HFFc6 (cell line): Measurements from ENCODE around the gene WHRN. TPM values are rescaled to one million over a fixed set of nuclear protein-coding genes. Genes with fewer than 3 reads are reported as not detected.

Experiments
- DNase-seq: peaks from one replicate; pipeline ENCODE4 v3.0.0-alpha.2; 2018
- H3K27ac Mint-ChIP-seq: 2 replicates; pipeline ENCODE4 v1.8.0; 2020; ENCODE audit warnings: mild to moderate bottlenecking, mixed read lengths
- H3K27me3 Mint-ChIP-seq: 2 replicates; pipeline ENCODE4 v1.8.0; 2021; ENCODE audit warnings: mild to moderate bottlenecking, moderate library complexity, mixed read lengths; ENCODE audit not compliant: insufficient read depth
- H3K36me3 Mint-ChIP-seq: 2 replicates; pipeline ENCODE4 v1.8.0; 2021; ENCODE audit warnings: low read depth, mixed read lengths
- H3K4me1 Mint-ChIP-seq: 2 replicates; pipeline ENCODE4 v1.8.0; 2020; ENCODE audit warnings: low read depth, mixed read lengths
- H3K4me3 Mint-ChIP-seq: 2 replicates; pipeline ENCODE4 v1.8.0; 2020; ENCODE audit warnings: mild to moderate bottlenecking, moderate library complexity, mixed read lengths
- H3K9me3 Mint-ChIP-seq: 2 replicates; pipeline ENCODE4 v1.8.0; 2020; ENCODE audit warnings: mild to moderate bottlenecking, mixed read lengths
- CTCF ChIP-seq: fragments of 200-600 bp; sonication (generic); IDR thresholded peaks from 2 replicates; pipeline ENCODE4 v1.5.0; 2021; ENCODE audit warnings: antibody characterized with exemption, mild to moderate bottlenecking
- total RNA-seq, 6 experiments: library from RNA; stranded (reverse); fragmentation: NEBNext Ultra II Directional; extraction: Animal tissue kit (Norgen Biotek cat#: 25700); gene quantifications; 2 replicates in 1 of 6; 3 replicates in 5 of 6; pipeline ENCODE4 v1.2.3, GENCODE V29; 2021

The WHRN gene
- total RNA-seq, 6 experiments from 2014 or later, result 3.0 to 4.8 (median 3.6) TPM

GRCh38 chr9:114515528-114515927 is 10.3 kb upstream of the WHRN start:
- Mint-ChIP-seq H3K4me1 (peaks cover 30% of the 10 kb centered on the region), H3K4me3 (no peak overlapping the region), H3K36me3 (peaks cover 4% of the 10 kb centered on the region; the same call in 1 of the 2 replicates), H3K27ac (no peak overlapping the region), H3K27me3 (peaks cover 18% of the 10 kb centered on the region), H3K9me3 (peaks cover 6% of the 10 kb centered on the region; the same call in 1 of the 2 replicates)
- no peak for DNase-seq
- no peak for TF ChIP-seq CTCF

- Mint-ChIP-seq H3K4me1 (peaks cover 29% of the 10 kb centered on the region), H3K9me3 (peaks cover 6% of the 10 kb centered on the region; the same call in 1 of the 2 replicates), H3K27me3 (peaks cover 26% of the 10 kb centered on the region), H3K27ac (no peak overlapping the region), H3K36me3 (peaks cover 4% of the 10 kb centered on the region; the same call in 1 of the 2 replicates), H3K4me3 (no peak overlapping the region)
- no peak for DNase-seq
- no peak for TF ChIP-seq CTCF
These were observed 8.6 kb upstream of the WHRN start for GRCh38 chr9:114513959-114514267.

GRCh38 chr9:114513055-114513958 is 8.0 kb upstream of the WHRN start:
- Mint-ChIP-seq H3K9me3 (peaks cover 6% of the 10 kb centered on the region; the same call in 1 of the 2 replicates), H3K4me1 (peaks cover 23% of the 10 kb centered on the region), H3K27me3 (peaks cover 32% of the 10 kb centered on the region), H3K4me3 (no peak overlapping the region), H3K36me3 (peaks cover 4% of the 10 kb centered on the region; the same call in 1 of the 2 replicates), H3K27ac (no peak overlapping the region)
- DNase-seq, result no peak
- no peak for TF ChIP-seq CTCF

GRCh38 chr9:114511978-114512874 is 7.0 kb upstream of the WHRN start:
- Mint-ChIP-seq H3K27me3 (peaks cover 38% of the 10 kb centered on the region), H3K4me3 (no peak overlapping the region), H3K4me1 (peaks cover 17% of the 10 kb centered on the region), H3K36me3 (peaks cover 4% of the 10 kb centered on the region; the same call in 1 of the 2 replicates), H3K9me3 (peaks cover 6% of the 10 kb centered on the region; the same call in 1 of the 2 replicates), H3K27ac (no peak overlapping the region)
- TF ChIP-seq CTCF, result no peak
- no peak for DNase-seq

GRCh38 chr9:114507726-114508125 is 2.5 kb upstream of the WHRN start:
- H3K9me3 Mint-ChIP-seq, result no peaks in the 10 kb centered on the region
- peak; percentile 28 for DNase-seq
- H3K4me1 Mint-ChIP-seq, result peaks cover 17% of the 10 kb centered on the region
- H3K27me3 Mint-ChIP-seq, result peaks cover 36% of the 10 kb centered on the region
- peak; percentile 68 for TF ChIP-seq CTCF
- H3K36me3 Mint-ChIP-seq, result no peaks in the 10 kb centered on the region
- no peak overlapping the region for H3K4me3 Mint-ChIP-seq
- H3K27ac Mint-ChIP-seq, result no peak overlapping the region
